Karpas-422 (cell line): ENCODE measurements around the gene RASGRP3. TPM values are rescaled to one million over a fixed set of nuclear protein-coding genes. Genes with fewer than 3 reads are reported as not detected.

Source experiments
- DNase-seq: peaks from one replicate; pipeline ENCODE4 v3.0.0-alpha.2; 2015
- H2AFZ ChIP-seq: fragments of 200-600 bp; sonication (generic); 2 replicates; pipeline ENCODE4 v1.6.1; 2014; ENCODE audit warnings: antibody characterized with exemption, low read length, mixed read lengths
- H3K27ac ChIP-seq: fragments of 200-600 bp; sonication (generic); 2 replicates; pipeline ENCODE4 v1.5.1; 2014; ENCODE audit warnings: mild to moderate bottlenecking, low read length, moderate library complexity
- H3K27me3 ChIP-seq: fragments of 200-600 bp; sonication (generic); 2 replicates; pipeline ENCODE4 v1.6.1; 2014; ENCODE audit warnings: low read length, mixed read lengths
- H3K36me3 ChIP-seq: fragments of 200-600 bp; sonication (generic); 2 replicates; pipeline ENCODE4 v1.6.1; 2014; ENCODE audit warnings: low read length, mixed read lengths; ENCODE audit not compliant: insufficient read depth
- H3K4me1 ChIP-seq: fragments of 200-600 bp; sonication (generic); 2 replicates; pipeline ENCODE4 v1.6.1; 2014; ENCODE audit warnings: mild to moderate bottlenecking, low read length, mixed read lengths
- H3K4me2 ChIP-seq: fragments of 200-600 bp; sonication (generic); 2 replicates; pipeline ENCODE4 v1.6.1; 2014; ENCODE audit warnings: low read length, low read depth, mild to moderate bottlenecking; ENCODE audit not compliant: poor library complexity, severe bottlenecking
- H3K4me3 ChIP-seq: fragments of 200-600 bp; sonication (generic); 2 replicates; pipeline ENCODE4 v1.5.1; 2014; ENCODE audit warnings: mild to moderate bottlenecking, antibody characterized with exemption, low read length, mixed read lengths
- H3K79me2 ChIP-seq: fragments of 200-600 bp; sonication (generic); 2 replicates; pipeline ENCODE4 v1.6.1; 2014; ENCODE audit warnings: mild to moderate bottlenecking, low read length, mixed read lengths
- H3K9ac ChIP-seq: fragments of 200-600 bp; sonication (generic); 2 replicates; pipeline ENCODE4 v1.6.0; 2014; ENCODE audit warnings: low read length
- H3K9me2 ChIP-seq: fragments of 200-600 bp; sonication (generic), shearing (Covaris generic); replicated peaks from 2 replicates; pipeline ENCODE4 v1.6.0; 2014; ENCODE audit warnings: mild to moderate bottlenecking, low read length, moderate library complexity; ENCODE audit not compliant: insufficient read depth
- H3K9me3 ChIP-seq: fragments of 300-700, 200-600 bp; sonication (generic); 2 replicates; pipeline ENCODE4 v1.6.1; 2014; ENCODE audit warnings: low read length, mixed read lengths
- H4K20me1 ChIP-seq: fragments of 200-600 bp; sonication (generic); 2 replicates; pipeline ENCODE4 v1.6.1; 2014; ENCODE audit warnings: mild to moderate bottlenecking, antibody characterized with exemption, low read length, low read depth; ENCODE audit not compliant: insufficient read depth
- total RNA-seq: library from RNA; depleted of rRNA; stranded (reverse); fragments of >200 nt; shearing (Covaris generic); gene quantifications from 2 replicates; pipeline ENCODE4 v1.2.3, GENCODE V29; 2014; ENCODE audit warnings: low replicate concordance

The RASGRP3 gene
- total RNA-seq, 1 experiment from 2014 or later: 19.3 TPM

DNA sequence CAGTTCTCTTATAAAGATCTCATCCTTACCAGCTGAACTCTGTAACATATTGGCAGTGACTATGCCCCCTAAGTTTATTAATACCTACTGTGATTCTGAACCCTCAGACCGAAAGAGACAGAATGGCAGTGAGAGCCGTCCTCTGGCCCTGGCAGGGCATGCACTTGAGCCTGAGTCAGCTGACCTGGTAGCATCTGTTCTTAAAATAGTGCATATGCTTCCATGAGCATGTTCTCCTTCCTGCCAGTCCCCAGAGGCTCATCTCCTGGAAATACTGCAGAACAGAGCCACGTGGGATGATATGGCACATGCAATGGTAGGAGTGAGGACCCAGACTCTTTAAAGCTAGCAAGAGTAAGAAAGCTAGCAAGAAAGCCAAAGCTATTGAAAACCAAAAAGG is 59.0 kb downstream of the RASGRP3 start:
- Histone ChIP-seq H3K9me2 (no peaks in the 10 kb centered on the region), H3K36me3 (no peaks in the 10 kb centered on the region), H2AFZ (no peak overlapping the region), H3K4me2 (no peak overlapping the region), H3K4me1 (peaks cover 30% of the 10 kb centered on the region), H3K4me3 (no peak overlapping the region), H3K9me3 (no peaks in the 10 kb centered on the region), H3K27ac (no peak overlapping the region), H3K27me3 (no peaks in the 10 kb centered on the region), H3K9ac (no peak overlapping the region), H3K79me2 (no peaks in the 10 kb centered on the region), H4K20me1 (no peaks in the 10 kb centered on the region)
- DNase-seq: no peak

- H2AFZ ChIP-seq: no peak overlapping the region
- H3K4me2 ChIP-seq: no peak overlapping the region
- no peaks in the 10 kb centered on the region for H3K79me2 ChIP-seq
- no peak overlapping the region for H3K27ac ChIP-seq
- no peaks in the 10 kb centered on the region for H3K27me3 ChIP-seq
- H3K36me3 ChIP-seq: no peaks in the 10 kb centered on the region
- H3K4me1 ChIP-seq: peaks cover 23% of the 10 kb centered on the region
- H4K20me1 ChIP-seq: no peaks in the 10 kb centered on the region
- H3K9me3 ChIP-seq: no peaks in the 10 kb centered on the region
- DNase-seq: no peak
- no peak overlapping the region for H3K4me3 ChIP-seq
- no peaks in the 10 kb centered on the region for H3K9me2 ChIP-seq
- H3K9ac ChIP-seq: no peak overlapping the region
Observed at GRCh38 chr2:33541243-33541642, 64.8 kb downstream of the RASGRP3 start.

- H3K27ac ChIP-seq: no peak overlapping the region
- no peak overlapping the region for H3K4me2 ChIP-seq
- H4K20me1 ChIP-seq: no peaks in the 10 kb centered on the region
- H3K9ac ChIP-seq: no peak overlapping the region
- H3K9me2 ChIP-seq: no peaks in the 10 kb centered on the region
- H3K9me3 ChIP-seq: no peaks in the 10 kb centered on the region
- no peaks in the 10 kb centered on the region for H3K36me3 ChIP-seq
- H3K27me3 ChIP-seq: no peaks in the 10 kb centered on the region
- no peak for DNase-seq
- H3K4me3 ChIP-seq: no peak overlapping the region
- H2AFZ ChIP-seq: no peak overlapping the region
- H3K79me2 ChIP-seq: no peaks in the 10 kb centered on the region
- H3K4me1 ChIP-seq: peaks cover 4% of the 10 kb centered on the region
Observed at GRCh38 chr2:33550206-33550605, 73.8 kb downstream of the RASGRP3 start.

DNA sequence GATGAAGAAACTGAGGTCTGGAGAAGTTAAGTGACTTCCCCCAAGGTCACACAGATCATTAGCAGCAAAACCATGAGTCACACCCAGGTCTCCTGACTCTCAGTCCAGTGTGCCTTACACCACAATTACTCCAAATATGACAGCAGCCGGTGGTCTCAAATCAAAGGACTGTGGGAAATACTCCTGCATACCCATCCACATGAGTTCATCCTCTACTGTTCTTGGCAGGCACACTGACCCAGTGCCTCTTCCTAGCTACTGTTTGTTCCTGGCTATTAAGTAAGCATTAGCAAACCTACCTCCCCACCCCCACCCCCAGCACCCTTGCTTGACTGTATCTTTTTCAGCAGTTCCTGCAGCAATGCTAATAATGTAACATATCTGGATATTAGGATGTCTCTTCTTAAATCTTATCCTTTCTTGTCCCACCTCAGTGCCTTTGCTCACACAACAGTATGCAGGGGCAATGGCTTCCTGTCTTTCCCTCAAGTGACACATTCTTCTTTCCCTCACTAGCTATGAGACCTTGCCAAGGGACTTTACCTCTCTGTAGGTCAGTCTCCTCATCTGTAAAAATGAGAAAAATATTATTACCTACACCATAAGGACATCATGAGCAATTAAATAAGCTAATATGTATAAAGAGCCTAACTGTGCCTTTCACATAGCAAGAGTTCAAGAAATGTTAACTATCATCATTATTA is 76.5 kb downstream of the RASGRP3 start:
- H3K4me3 ChIP-seq: no peak overlapping the region
- H3K4me1 ChIP-seq: peaks cover 4% of the 10 kb centered on the region; the same call in 1 of the 2 replicates
- no peaks in the 10 kb centered on the region for H3K36me3 ChIP-seq
- DNase-seq: no peak
- H4K20me1 ChIP-seq: no peaks in the 10 kb centered on the region
- H3K4me2 ChIP-seq: no peak overlapping the region
- H3K27me3 ChIP-seq: no peaks in the 10 kb centered on the region
- no peaks in the 10 kb centered on the region for H3K9me3 ChIP-seq
- no peak overlapping the region for H2AFZ ChIP-seq
- H3K9me2 ChIP-seq: no peaks in the 10 kb centered on the region
- no peak overlapping the region for H3K27ac ChIP-seq
- no peaks in the 10 kb centered on the region for H3K79me2 ChIP-seq
- H3K9ac ChIP-seq: no peak overlapping the region

- Histone ChIP-seq H3K27ac (no peak overlapping the region), H3K9ac (no peak overlapping the region), H3K79me2 (no peaks in the 10 kb centered on the region), H3K36me3 (no peaks in the 10 kb centered on the region), H3K4me3 (no peak overlapping the region), H3K9me3 (no peaks in the 10 kb centered on the region), H3K4me1 (peaks cover 6% of the 10 kb centered on the region), H4K20me1 (no peaks in the 10 kb centered on the region), H3K4me2 (no peak overlapping the region), H3K27me3 (no peaks in the 10 kb centered on the region), H3K9me2 (no peaks in the 10 kb centered on the region), H2AFZ (no peak overlapping the region)
- no peak for DNase-seq
Observed at GRCh38 chr2:33555681-33556080, 79.2 kb downstream of the RASGRP3 start.

DNA sequence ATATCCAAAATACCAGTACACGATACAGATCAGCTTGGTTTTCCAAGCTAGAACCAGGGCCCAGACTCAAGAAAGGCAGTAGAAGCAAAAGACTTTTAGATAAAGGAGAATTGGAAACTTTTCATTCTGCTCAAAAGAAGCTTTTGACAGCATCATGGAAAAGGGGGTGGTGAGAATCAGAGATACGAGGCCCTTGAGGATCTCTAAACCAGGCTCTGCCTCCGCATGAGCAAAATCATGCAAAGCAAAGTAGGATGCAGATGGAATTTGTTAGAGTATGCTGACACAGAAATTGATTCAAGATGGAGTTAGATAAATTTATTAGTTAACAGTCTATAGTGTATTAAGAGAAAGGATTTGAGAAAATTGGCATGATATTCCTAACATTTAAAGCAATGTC is 82.9 kb downstream of the RASGRP3 start:
- H3K9me3 ChIP-seq: no peaks in the 10 kb centered on the region
- DNase-seq: no peak
- no peak overlapping the region for H3K9ac ChIP-seq
- H4K20me1 ChIP-seq: no peaks in the 10 kb centered on the region
- no peaks in the 10 kb centered on the region for H3K79me2 ChIP-seq
- H3K4me2 ChIP-seq: no peak overlapping the region
- no peaks in the 10 kb centered on the region for H3K36me3 ChIP-seq
- H3K9me2 ChIP-seq: no peaks in the 10 kb centered on the region
- H3K4me3 ChIP-seq: no peak overlapping the region
- no peak overlapping the region for H3K27ac ChIP-seq
- no peak overlapping the region for H2AFZ ChIP-seq
- H3K27me3 ChIP-seq: no peaks in the 10 kb centered on the region
- peaks cover 7% of the 10 kb centered on the region for H3K4me1 ChIP-seq

GRCh38 chr2:33560017-33560416 is 83.6 kb downstream of the RASGRP3 start:
- DNase-seq: no peak
- Histone ChIP-seq H4K20me1 (no peaks in the 10 kb centered on the region), H3K27ac (no peak overlapping the region), H3K4me1 (peaks cover 3% of the 10 kb centered on the region; the same call in 1 of the 2 replicates), H3K9me3 (no peaks in the 10 kb centered on the region), H3K9me2 (no peaks in the 10 kb centered on the region), H3K4me3 (no peak overlapping the region), H3K9ac (no peak overlapping the region), H3K79me2 (no peaks in the 10 kb centered on the region), H2AFZ (no peak overlapping the region), H3K36me3 (no peaks in the 10 kb centered on the region), H3K4me2 (no peak overlapping the region), H3K27me3 (no peaks in the 10 kb centered on the region)

DNA sequence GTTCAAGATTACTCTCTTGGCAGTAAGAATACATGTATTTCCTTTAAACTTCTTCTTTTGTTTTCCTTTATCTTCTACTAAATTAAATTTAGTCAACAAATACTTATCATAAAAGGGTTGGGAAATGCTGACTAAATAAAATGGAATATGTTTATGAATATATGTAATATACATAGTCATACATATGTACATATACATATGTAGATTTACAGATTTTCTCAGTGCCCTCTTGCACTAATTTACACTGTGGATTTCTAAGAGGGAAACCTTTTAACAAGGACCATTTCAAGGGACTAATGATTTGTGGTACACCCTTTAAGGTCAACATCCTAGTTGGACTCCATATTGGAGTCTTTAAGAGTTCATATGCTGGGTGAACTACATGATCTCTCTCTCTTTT is 85.4 kb downstream of the RASGRP3 start:
- Histone ChIP-seq H3K27ac (no peak overlapping the region), H3K9me2 (no peaks in the 10 kb centered on the region), H3K4me3 (no peak overlapping the region), H3K9me3 (no peaks in the 10 kb centered on the region), H3K4me1 (peaks cover 3% of the 10 kb centered on the region; the same call in 1 of the 2 replicates), H3K36me3 (no peaks in the 10 kb centered on the region), H3K79me2 (no peaks in the 10 kb centered on the region), H2AFZ (no peak overlapping the region), H3K27me3 (no peaks in the 10 kb centered on the region), H3K4me2 (no peak overlapping the region), H4K20me1 (no peaks in the 10 kb centered on the region), H3K9ac (no peak overlapping the region)
- DNase-seq: no peak
